SK-N-SH (cell line): ENCODE data around the gene MASP1. TPM values are rescaled to one million over a fixed set of nuclear protein-coding genes. Genes with fewer than 3 reads are reported as not detected.

ENCODE experiments used
- CTCF ChIA-PET: fragments of 300-600, 350-600 bp; formaldehyde crosslinking; extraction: SDS; loops from one replicate; lab custom pipeline; 2021; lab: Yijun Ruan, JAX
- POLR2A ChIA-PET: fragments of 350-600 bp; sonication (Branson Sonifier 250); formaldehyde crosslinking; extraction: SDS; loops from one replicate; lab custom pipeline; 2020; ENCODE audit warnings: antibody characterized with exemption, inconsistent platforms; lab: Yijun Ruan, JAX
- DNase-seq: peaks from one replicate; pipeline ENCODE4 v3.0.0; 2012
- H2AFZ ChIP-seq: fragments of 200-600 bp; sonication (generic); 2 replicates; pipeline ENCODE4 v1.8.1; 2016; ENCODE audit warnings: antibody characterized with exemption, mild to moderate bottlenecking, low read depth
- H3F3A ChIP-seq: fragments of 200-600 bp; sonication (generic); replicated peaks from 2 replicates; pipeline ENCODE3; 2016; ENCODE audit warnings: antibody characterized with exemption, mild to moderate bottlenecking; ENCODE audit not compliant: insufficient read depth
- H3K27ac ChIP-seq, 2 experiments: fragments of 200-500 bp in 1 of 2; fragments of 200-600 bp in 1 of 2; sonication (Bioruptor generic) in 1 of 2; sonication (generic), shearing (Covaris generic) in 1 of 2; 2 replicates each; pipeline versions ENCODE4 v1.5.1 to v1.6.1; 2014 to 2016; ENCODE audit warnings: low read depth in 2 of 2, inconsistent platforms in 1 of 2, low read length in 1 of 2, mild to moderate bottlenecking in 1 of 2, mixed read lengths in 1 of 2
- H3K27me3 ChIP-seq: fragments of 200-600 bp; sonication (generic), shearing (Covaris generic); 2 replicates; pipeline ENCODE4 v1.6.1; 2016; ENCODE audit warnings: mixed run types; ENCODE audit not compliant: insufficient read depth
- H3K36me3 ChIP-seq, 2 experiments: fragments of 200-500 bp in 1 of 2; fragments of 200-600 bp in 1 of 2; sonication (Bioruptor generic) in 1 of 2; sonication (generic) in 1 of 2; replicated peaks in 1 of 2; 2 replicates each; pipeline versions ENCODE3 to v1.5.1; 2014 to 2016; ENCODE audit warnings: low read length in 1 of 2, mild to moderate bottlenecking in 1 of 2; ENCODE audit not compliant: insufficient read depth in 2 of 2, control insufficient read depth in 1 of 2
- H3K4me1 ChIP-seq, 2 experiments: fragments of 200-500 bp in 1 of 2; fragments of 200-600 bp in 1 of 2; sonication (Bioruptor generic) in 1 of 2; sonication (generic), shearing (Covaris generic) in 1 of 2; 2 replicates each; pipeline versions ENCODE4 v1.5.1 to v1.6.1; 2014 to 2016; ENCODE audit warnings: low read depth in 1 of 2, low read length in 1 of 2, mixed run types in 1 of 2; ENCODE audit not compliant: insufficient read depth in 2 of 2, control insufficient read depth in 1 of 2
- H3K4me2 ChIP-seq: fragments of 200-600 bp; sonication (generic), shearing (Covaris generic); 2 replicates; pipeline ENCODE4 v1.6.1; 2017; ENCODE audit warnings: mixed run types
- H3K4me3 ChIP-seq, 2 experiments: fragments of 200-500 bp in 1 of 2; fragments of 200-600 bp in 1 of 2; sonication (Bioruptor generic) in 1 of 2; sonication (generic), shearing (Covaris generic) in 1 of 2; 2 replicates each; pipeline versions ENCODE4 v1.5.1 to v1.8.1; 2014 to 2016; ENCODE audit warnings: low read depth in 2 of 2, inconsistent platforms in 1 of 2, low read length in 1 of 2, mild to moderate bottlenecking in 1 of 2, mixed read lengths in 1 of 2, moderate library complexity in 1 of 2
- H3K79me2 ChIP-seq: fragments of 200-600 bp; sonication (generic); 2 replicates; pipeline ENCODE4 v1.8.1; 2017; ENCODE audit warnings: mild to moderate bottlenecking; ENCODE audit not compliant: insufficient read depth
- H3K9ac ChIP-seq: fragments of 200-600 bp; sonication (generic); 2 replicates; pipeline ENCODE4 v1.6.1; 2017; ENCODE audit warnings: mixed run types
- H3K9me2 ChIP-seq: fragments of 200-600 bp; sonication (generic); 2 replicates; pipeline ENCODE4 v1.6.1; 2017; ENCODE audit warnings: mixed run types
- H3K9me3 ChIP-seq: fragments of 200-600 bp; sonication (generic); 2 replicates; pipeline ENCODE4 v1.6.1; 2017; ENCODE audit warnings: mixed run types, mild to moderate bottlenecking, moderate library complexity
- H4K20me1 ChIP-seq: fragments of 200-600 bp; sonication (generic); 2 replicates; pipeline ENCODE4 v1.6.1; 2017; ENCODE audit warnings: mild to moderate bottlenecking, mixed run types; ENCODE audit not compliant: insufficient read depth
- ELF1 ChIP-seq: IDR thresholded peaks from 2 replicates; pipeline ENCODE4 v1.4.0; 2012
- EP300 ChIP-seq, 2 experiments: IDR thresholded peaks; 2 replicates each; pipeline versions ENCODE4 v1.4.0 to v1.6.1; 2012; ENCODE audit warnings: borderline replicate concordance in 1 of 2, low read depth in 1 of 2, low read length in 1 of 2
- EZH2phosphoT487 ChIP-seq: fragments of 200-600 bp; sonication (generic); IDR thresholded peaks from 2 replicates; pipeline ENCODE4 v1.6.1; 2017; ENCODE audit warnings: low read depth, mixed run types, mild to moderate bottlenecking, antibody characterized with exemption, moderate library complexity, borderline replicate concordance
- FOXJ3 ChIP-seq: sonication (generic); formaldehyde crosslinking; IDR thresholded peaks from 2 replicates; pipeline ENCODE4 v1.5.1; 2020; ENCODE audit warnings: mild to moderate bottlenecking, missing genetic modification reagents
- FOXM1 ChIP-seq: IDR thresholded peaks from 2 replicates; pipeline ENCODE4 v1.4.0; 2012; ENCODE audit warnings: low read depth, mild to moderate bottlenecking
- GABPA ChIP-seq: IDR thresholded peaks from 2 replicates; pipeline ENCODE4 v1.4.0; 2012; ENCODE audit warnings: low read depth, mild to moderate bottlenecking
- GATA2 ChIP-seq: sonication (generic); formaldehyde crosslinking; IDR thresholded peaks from 2 replicates; pipeline ENCODE4 v1.5.0; 2020; ENCODE audit warnings: mild to moderate bottlenecking, missing genetic modification reagents
- MEF2A ChIP-seq: IDR thresholded peaks from 2 replicates; pipeline ENCODE4 v1.4.0; 2012; ENCODE audit warnings: low read depth, borderline replicate concordance
- MXI1 ChIP-seq: IDR thresholded peaks from 2 replicates; pipeline ENCODE4 v1.6.1; 2012; ENCODE audit warnings: mild to moderate bottlenecking, low read depth, low read length, improper control_type of control experiment
- PBX3 ChIP-seq: IDR thresholded peaks from 2 replicates; pipeline ENCODE4; 2012
- RCOR1 ChIP-seq: fragments of 150-350 bp; IDR thresholded peaks from 2 replicates; pipeline ENCODE4 v1.6.1; 2017; ENCODE audit warnings: antibody characterized with exemption, low read length
- REST ChIP-seq: IDR thresholded peaks from 2 replicates; pipeline ENCODE4 v1.6.1; 2012; ENCODE audit warnings: mild to moderate bottlenecking, low read depth, low read length, moderate library complexity
- RFX5 ChIP-seq: IDR thresholded peaks from 2 replicates; pipeline ENCODE4 v1.6.1; 2012; ENCODE audit warnings: mild to moderate bottlenecking, improper control_type of control experiment, low read length
- RXRA ChIP-seq: IDR thresholded peaks from 2 replicates; pipeline ENCODE4 v1.4.0; 2012; ENCODE audit warnings: low read depth, mild to moderate bottlenecking, borderline replicate concordance
- SIN3A ChIP-seq: IDR thresholded peaks from 2 replicates; pipeline ENCODE4 v1.6.1; 2012; ENCODE audit warnings: low read depth, mild to moderate bottlenecking, low read length, moderate library complexity, borderline replicate concordance
- TAF1 ChIP-seq: IDR thresholded peaks from 2 replicates; pipeline ENCODE4 v1.6.1; 2012; ENCODE audit warnings: low read depth, mild to moderate bottlenecking, low read length, moderate library complexity, borderline replicate concordance
- TEAD4 ChIP-seq: IDR thresholded peaks from 2 replicates; pipeline ENCODE4 v1.4.0; 2012; ENCODE audit warnings: mild to moderate bottlenecking, borderline replicate concordance; ENCODE audit not compliant: insufficient read depth
- USF1 ChIP-seq: IDR thresholded peaks from 2 replicates; pipeline ENCODE4 v1.4.0; 2012; ENCODE audit warnings: low read depth, borderline replicate concordance
- USF2 ChIP-seq: fragments of 150-350 bp; IDR thresholded peaks from 2 replicates; pipeline ENCODE4 v1.6.1; 2017; ENCODE audit warnings: antibody characterized with exemption, low read length, low read depth, borderline replicate concordance
- YY1 ChIP-seq: IDR thresholded peaks from 2 replicates; pipeline ENCODE4 v1.4.0; 2012; ENCODE audit warnings: low read depth, mild to moderate bottlenecking
- WGBS: methylation state at CpG from one replicate; pipeline ENCODE4 v1.1.6; 2017; ENCODE audit warnings: low lambda C conversion rate; 5-methylcytosine and 5-hydroxymethylcytosine counted together
- polyA plus RNA-seq, 3 experiments: library from polyadenylated mRNA; depleted of rRNA; stranded (reverse); fragments of >200 nt; gene quantifications; 2 replicates each; pipeline ENCODE4 v1.2.3, GENCODE V29; 2012
- TF ChIP-seq, protein P1 (sequence below): IDR thresholded peaks from 2 replicates; pipeline ENCODE4 v1.4.0; 2012; ENCODE audit warnings: low read depth

The MASP1 gene
- polyA plus RNA-seq, 1 of the 3 experiments (the other 2 are of a cell fraction): not detected

- Histone ChIP-seq H3K9ac (no peak overlapping the region), H3K9me2 (no peaks in the 10 kb centered on the region), H3K4me3 (no peak overlapping the region), H3K27me3 (peaks cover 14% of the 10 kb centered on the region; the same call in 1 of the 2 replicates), H2AFZ (no peak overlapping the region), H3K4me2 (no peak overlapping the region), H3K36me3 (no peaks in the 10 kb centered on the region), H3K4me1 (no peaks in the 10 kb centered on the region), H3K9me3 (no peaks in the 10 kb centered on the region), H4K20me1 (no peaks in the 10 kb centered on the region), H3K27ac (no peak overlapping the region), H3K79me2 (no peaks in the 10 kb centered on the region), H3F3A (no peaks in the 10 kb centered on the region)
- CTCF ChIA-PET: no interaction called here
- DNase-seq: no peak
- POLR2A ChIA-PET: no interaction called here
- WGBS: 14% methylated on average over 5 of the region's 5 CpGs
- no peak for TF ChIP-seq YY1
- no peak for TF ChIP-seq EP300 (IDR thresholded peaks at IDR 0.05; ENCODE audit: borderline replicate concordance in 1 of 2, low read depth in 1 of 2, low read length in 1 of 2)
- no peak for TF ChIP-seq TAF1
- TF ChIP-seq FOXJ3 (CRISPR knock-in tag): no peak
- no peak for TF ChIP-seq TEAD4
- no peak for TF ChIP-seq RFX5
- no peak for TF ChIP-seq ELF1
Measured at GRCh38 chr3:187286467-187287059, 5.0 kb downstream of the MASP1 start.

DNA sequence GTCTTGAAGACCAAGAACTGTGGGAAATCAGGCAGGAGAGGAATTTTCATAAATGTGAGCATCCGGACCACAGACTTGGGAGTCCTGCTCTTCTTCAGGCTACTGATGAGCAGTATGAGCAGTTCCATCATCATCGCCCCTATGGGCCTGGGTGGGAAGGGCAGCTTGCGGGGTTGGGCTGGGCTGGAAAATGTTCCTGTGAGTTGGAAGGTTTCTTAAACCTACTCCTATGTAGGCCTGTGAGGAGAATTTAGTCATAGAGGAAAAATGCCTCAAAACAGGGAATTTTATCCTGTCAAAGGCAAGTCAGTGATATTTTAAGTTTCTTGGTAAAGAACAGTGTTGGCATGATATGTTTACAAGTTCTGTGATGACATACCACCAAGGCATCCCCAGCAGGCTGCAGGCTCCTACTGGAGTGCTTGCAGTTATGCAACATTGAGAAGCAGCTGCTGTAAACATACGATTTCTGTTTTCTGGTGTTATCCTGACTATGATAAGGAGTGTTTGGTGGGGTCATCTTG lies 10.3 kb downstream of the MASP1 start:
- H3F3A ChIP-seq: no peaks in the 10 kb centered on the region
- no peaks in the 10 kb centered on the region for H3K9me3 ChIP-seq
- DNase-seq: no peak
- H3K36me3 ChIP-seq: no peaks in the 10 kb centered on the region
- H3K27me3 ChIP-seq: peaks cover 4% of the 10 kb centered on the region; the same call in 1 of the 2 replicates
- H3K9me2 ChIP-seq: no peaks in the 10 kb centered on the region
- H3K79me2 ChIP-seq: no peaks in the 10 kb centered on the region
- H2AFZ ChIP-seq: no peak overlapping the region
- no peak overlapping the region for H3K4me2 ChIP-seq
- H3K27ac ChIP-seq: no peak overlapping the region
- no peaks in the 10 kb centered on the region for H3K4me1 ChIP-seq
- H3K4me3 ChIP-seq: no peak overlapping the region
- 0% methylated on average over 4 of the region's 4 CpGs for WGBS
- ChIA-PET POLR2A (no interaction called here), CTCF (interaction anchor here (3.0 kb wide), 1 partner anchor 38 kb away, joined by 8 read pairs; no protein-coding TSS in a partner anchor)
- no peak overlapping the region for H3K9ac ChIP-seq
- no peaks in the 10 kb centered on the region for H4K20me1 ChIP-seq
- TF ChIP-seq MEF2A (no peak), TEAD4 (no peak), RXRA (no peak), GABPA (no peak), ELF1 (no peak), MXI1 (no peak), GATA2 (CRISPR knock-in tag) (no peak), RCOR1 (no peak), USF1 (no peak), YY1 (no peak), FOXJ3 (CRISPR knock-in tag) (no peak), FOXM1 (no peak), REST (no peak), USF2 (no peak), EZH2phosphoT487 (no peak), SIN3A (no peak), PBX3 (no peak)
- TF ChIP-seq, protein P1, sequence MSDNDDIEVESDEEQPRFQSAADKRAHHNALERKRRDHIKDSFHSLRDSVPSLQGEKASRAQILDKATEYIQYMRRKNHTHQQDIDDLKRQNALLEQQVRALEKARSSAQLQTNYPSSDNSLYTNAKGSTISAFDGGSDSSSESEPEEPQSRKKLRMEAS: no peak
